DOHH2 (cell line): Measurements from ENCODE around the gene CDX1.

ENCODE experiments used
- H3F3A ChIP-seq: fragments of 200-600 bp; sonication (generic), shearing (Covaris generic); 2 replicates; pipeline ENCODE4 v1.6.0; 2016; ENCODE audit warnings: antibody characterized with exemption, mild to moderate bottlenecking; ENCODE audit not compliant: control insufficient read depth, insufficient read depth
- H3K27ac ChIP-seq: fragments of 200-600 bp; sonication (generic); 2 replicates; pipeline ENCODE4 v1.5.1; 2014; ENCODE audit warnings: low read depth, mild to moderate bottlenecking, low read length, moderate library complexity
- H3K27me3 ChIP-seq: fragments of 200-600 bp; sonication (generic); 2 replicates; pipeline ENCODE4 v1.6.1; 2014; ENCODE audit warnings: mild to moderate bottlenecking, low read length, mixed read lengths; ENCODE audit not compliant: control insufficient read depth
- H3K36me3 ChIP-seq: fragments of 200-600 bp; sonication (generic); 2 replicates; pipeline ENCODE4 v1.6.1; 2014; ENCODE audit warnings: mild to moderate bottlenecking, low read length, moderate library complexity, mixed read lengths; ENCODE audit not compliant: control insufficient read depth
- H3K4me1 ChIP-seq: fragments of 200-600 bp; sonication (generic); 2 replicates; pipeline ENCODE4 v1.6.1; 2014; ENCODE audit warnings: mild to moderate bottlenecking, low read length, mixed read lengths; ENCODE audit not compliant: control insufficient read depth
- H3K4me2 ChIP-seq: fragments of 200-600 bp; sonication (generic); 2 replicates; pipeline ENCODE4 v1.6.0; 2014; ENCODE audit warnings: mild to moderate bottlenecking, low read length, moderate library complexity
- H3K4me3 ChIP-seq: fragments of 200-600 bp; sonication (generic); 2 replicates; pipeline ENCODE4 v1.5.1; 2014; ENCODE audit warnings: mild to moderate bottlenecking, low read length, mixed read lengths
- H3K79me2 ChIP-seq: fragments of 200-600 bp; sonication (generic); 2 replicates; pipeline ENCODE4 v1.6.1; 2014; ENCODE audit warnings: mild to moderate bottlenecking, low read length, mixed read lengths; ENCODE audit not compliant: control insufficient read depth
- H3K9me2 ChIP-seq: fragments of 200-600 bp; sonication (generic); replicated peaks from 2 replicates; pipeline ENCODE4 v1.6.1; 2014; ENCODE audit warnings: mild to moderate bottlenecking, low read length, mixed read lengths; ENCODE audit not compliant: control insufficient read depth
- H3K9me3 ChIP-seq: fragments of 200-600 bp; sonication (generic); 2 replicates; pipeline ENCODE4 v1.6.1; 2014; ENCODE audit warnings: antibody characterized with exemption, low read length, mixed read lengths; ENCODE audit not compliant: control insufficient read depth, insufficient read depth
- H4K20me1 ChIP-seq: fragments of 200-600 bp; sonication (generic); 2 replicates; pipeline ENCODE4 v1.6.0; 2014; ENCODE audit warnings: low read depth, mild to moderate bottlenecking, antibody characterized with exemption, low read length, moderate library complexity; ENCODE audit not compliant: control insufficient read depth, insufficient read depth
- CTCF ChIP-seq: fragments of 200-600 bp; sonication (generic); IDR thresholded peaks from one replicate; pipeline ENCODE4 v1.5.1; 2014; ENCODE audit warnings: antibody characterized with exemption, mild to moderate bottlenecking, low read depth, low read length; ENCODE audit not compliant: poor library complexity, severe bottlenecking
- EZH2phosphoT487 ChIP-seq: fragments of 200-600 bp; sonication (generic); IDR thresholded peaks from 2 replicates; pipeline ENCODE4 v1.6.1; 2017; ENCODE audit warnings: borderline replicate concordance, mild to moderate bottlenecking, antibody characterized with exemption, low read length, moderate library complexity, mixed read lengths

CDX1 gene

GRCh38 chr5:150180241-150181026, 13.9 kb downstream of the CDX1 start:
- H3K4me3 ChIP-seq = no peak overlapping the region
- H3K79me2 ChIP-seq = no peaks in the 10 kb centered on the region
- H3K4me1 ChIP-seq = no peaks in the 10 kb centered on the region
- no peaks in the 10 kb centered on the region for H3K9me2 ChIP-seq
- H3K4me2 ChIP-seq = no peak overlapping the region
- no peaks in the 10 kb centered on the region for H3K27me3 ChIP-seq
- H3K9me3 ChIP-seq = no peaks in the 10 kb centered on the region
- no peaks in the 10 kb centered on the region for H3K36me3 ChIP-seq
- no peaks in the 10 kb centered on the region for H4K20me1 ChIP-seq
- no peaks in the 10 kb centered on the region for H3F3A ChIP-seq
- no peak overlapping the region for H3K27ac ChIP-seq
- TF ChIP-seq CTCF = no peak
- TF ChIP-seq EZH2phosphoT487 = no peak

- Histone ChIP-seq H3K27ac (no peak overlapping the region), H3K9me3 (no peaks in the 10 kb centered on the region)
Observed at GRCh38 chr5:150181027-150181426, 14.4 kb downstream of the CDX1 start.

GRCh38 chr5:150181766-150182545, 15.4 kb downstream of the CDX1 start:
- H3K9me2 ChIP-seq = no peaks in the 10 kb centered on the region
- no peaks in the 10 kb centered on the region for H4K20me1 ChIP-seq
- H3K36me3 ChIP-seq = no peaks in the 10 kb centered on the region
- no peaks in the 10 kb centered on the region for H3K27me3 ChIP-seq
- no peaks in the 10 kb centered on the region for H3K9me3 ChIP-seq
- H3F3A ChIP-seq = no peaks in the 10 kb centered on the region
- no peak overlapping the region for H3K4me3 ChIP-seq
- H3K4me2 ChIP-seq = no peak overlapping the region
- no peaks in the 10 kb centered on the region for H3K79me2 ChIP-seq
- H3K27ac ChIP-seq = no peak overlapping the region
- no peaks in the 10 kb centered on the region for H3K4me1 ChIP-seq
- TF ChIP-seq EZH2phosphoT487 (no peak), CTCF (no peak)

More at GRCh38 chr5:150181027-150181426, 14.4 kb downstream of the CDX1 start:
- Histone ChIP-seq H3K4me1 (no peaks in the 10 kb centered on the region), H3K27me3 (no peaks in the 10 kb centered on the region), H3K4me3 (no peak overlapping the region), H3K36me3 (no peaks in the 10 kb centered on the region), H4K20me1 (no peaks in the 10 kb centered on the region), H3K9me2 (no peaks in the 10 kb centered on the region), H3K79me2 (no peaks in the 10 kb centered on the region), H3F3A (no peaks in the 10 kb centered on the region), H3K4me2 (no peak overlapping the region)
- TF ChIP-seq CTCF = no peak
- TF ChIP-seq EZH2phosphoT487 = no peak
